ENCODE results near the gene SH3BP5.

SH3BP5 gene

GRCh38 chr3:15323063-15323462 lies 9.3 kb downstream of the SH3BP5 start:
- DNase-seq, result no peak

GRCh38 chr3:15321349-15321748 lies 11.0 kb downstream of the SH3BP5 start:
- DNase-seq, result no peak

GRCh38 chr3:15319575-15319974 lies 12.8 kb downstream of the SH3BP5 start:
- no peak for DNase-seq

- no peak for DNase-seq
Measured at GRCh38 chr3:15319136-15319535, 13.2 kb downstream of the SH3BP5 start.

- DNase-seq, result no peak
Measured at GRCh38 chr3:15318661-15319060, 13.7 kb downstream of the SH3BP5 start.

GRCh38 chr3:15316998-15317435 lies 15.4 kb downstream of the SH3BP5 start:
- DNase-seq, result no peak

GRCh38 chr3:15315003-15315402 lies 17.4 kb downstream of the SH3BP5 start:
- no peak for DNase-seq

- no peak for DNase-seq
Measured at GRCh38 chr3:15314276-15314675, 18.1 kb downstream of the SH3BP5 start.

GRCh38 chr3:15313461-15313860 lies 18.9 kb downstream of the SH3BP5 start:
- peak in 1 of 4 experiments; percentile 5 for DNase-seq

DNA sequence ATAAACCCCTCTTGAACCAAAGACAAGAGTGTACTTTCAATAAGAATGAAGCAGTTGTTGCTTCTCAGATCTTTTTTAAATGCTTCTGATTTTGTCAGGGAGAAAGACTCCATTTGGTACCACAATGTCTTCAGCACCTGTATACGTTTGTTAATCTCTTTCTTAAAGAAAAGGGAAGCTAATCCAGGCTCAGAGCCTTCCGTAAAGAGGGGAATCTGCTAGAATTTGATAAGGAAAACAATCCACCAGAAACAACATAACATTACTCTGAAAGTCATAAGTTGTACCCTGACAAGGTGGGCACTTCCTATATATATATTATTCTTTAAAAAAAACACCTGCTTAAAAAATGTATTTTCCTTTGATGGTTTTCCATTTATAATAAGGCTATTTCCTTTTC lies 19.8 kb downstream of the SH3BP5 start:
- DNase-seq, result no peak

DNA sequence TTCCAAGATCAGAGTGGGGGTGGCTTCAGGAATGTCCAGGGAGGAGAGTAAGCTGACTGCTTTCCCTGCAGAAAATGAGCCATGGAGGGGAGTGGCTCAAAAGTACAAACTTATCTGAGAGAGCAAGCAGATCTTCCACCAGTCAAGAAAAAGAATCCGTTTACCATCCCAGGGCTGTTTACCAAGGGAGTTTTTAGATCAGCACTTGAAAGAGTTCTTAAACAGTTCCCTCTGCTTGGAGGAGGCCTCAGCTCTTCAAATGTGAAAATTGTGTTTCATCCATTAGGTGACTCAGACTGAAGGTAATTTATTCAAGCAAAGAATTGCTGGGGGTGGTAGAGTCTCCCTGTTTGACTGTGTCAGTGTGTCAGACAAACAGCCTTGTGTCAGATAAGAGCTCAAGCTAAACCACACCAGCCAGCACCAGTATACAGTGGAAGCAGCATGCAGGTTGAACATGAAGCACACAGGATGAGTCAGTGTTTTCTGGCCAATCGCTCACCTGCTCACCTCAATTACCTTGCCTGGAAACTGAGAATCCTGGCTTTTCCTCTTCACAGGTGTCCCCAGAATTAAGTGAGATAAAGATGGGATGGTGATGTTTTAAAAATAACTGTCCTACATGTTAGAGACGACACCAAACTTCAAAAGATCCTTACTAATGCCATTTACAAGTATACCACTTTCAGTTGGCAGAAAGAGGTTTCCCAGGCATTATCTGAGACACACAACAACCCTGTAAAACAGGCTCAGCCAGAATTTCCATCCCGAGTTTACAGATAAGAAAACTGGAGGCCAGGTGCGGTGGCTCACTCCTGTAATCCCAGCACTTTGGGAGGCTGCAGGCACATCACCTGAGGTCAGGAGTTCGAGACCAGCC lies 21.7 kb downstream of the SH3BP5 start:
- no peak for DNase-seq

DNA sequence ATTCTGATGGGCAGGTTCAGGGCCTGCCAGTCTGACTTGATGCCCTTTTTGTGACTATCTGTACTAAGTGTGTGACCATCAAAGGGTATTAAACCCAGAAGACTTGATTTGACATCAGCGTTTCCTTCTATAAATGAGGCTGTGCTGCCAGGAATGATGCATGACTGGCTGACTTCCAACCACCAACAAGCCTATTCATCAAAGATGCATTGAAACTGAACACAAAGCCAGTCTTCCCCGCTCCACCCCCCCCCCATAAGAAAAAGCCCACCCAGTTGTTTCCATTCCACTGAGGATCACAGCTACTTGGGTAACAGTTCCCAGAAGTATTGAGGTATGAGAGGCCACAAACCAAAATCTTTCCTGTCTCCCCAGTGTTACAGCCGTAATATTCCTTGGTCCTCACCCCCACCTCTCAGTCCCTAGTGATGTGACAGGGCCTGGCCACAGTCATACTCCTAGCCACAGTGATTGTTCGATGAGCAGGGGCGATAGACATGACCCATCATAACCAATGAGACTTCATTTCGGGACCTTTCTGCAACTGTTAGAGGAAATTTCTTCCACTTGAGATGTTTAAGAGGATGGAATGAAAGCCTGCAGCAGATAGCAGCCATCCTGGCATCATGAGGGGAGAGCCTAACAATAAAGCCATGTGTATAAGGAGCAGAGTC lies 22.6 kb downstream of the SH3BP5 start:
- no peak for DNase-seq

- DNase-seq, result no peak
Measured at GRCh38 chr3:15307580-15307979, 24.8 kb downstream of the SH3BP5 start.

DNA sequence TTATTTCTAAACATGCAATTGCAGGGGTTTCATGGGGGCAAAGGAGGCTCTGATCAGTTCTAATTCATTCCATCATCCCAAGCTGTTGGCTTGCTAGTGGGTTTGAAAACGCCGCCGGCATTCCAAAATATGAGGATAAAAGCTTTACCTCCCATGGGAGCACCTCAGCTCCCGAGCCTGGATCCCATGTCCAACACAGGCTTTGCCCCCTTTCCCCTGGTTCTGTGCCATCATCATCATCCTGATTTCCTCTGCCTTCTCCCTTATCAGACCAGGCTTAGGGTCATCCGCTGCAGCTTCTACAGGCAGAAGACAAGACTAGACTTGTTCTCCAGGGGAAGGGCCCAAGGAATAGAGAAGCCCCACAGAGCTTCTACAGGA lies 25.4 kb downstream of the SH3BP5 start:
- no peak for DNase-seq

GRCh38 chr3:15305359-15305844 lies 27.0 kb downstream of the SH3BP5 start:
- DNase-seq, result no peak

- DNase-seq, result no peak
Measured at GRCh38 chr3:15303728-15304127, 28.7 kb downstream of the SH3BP5 start.

DNA sequence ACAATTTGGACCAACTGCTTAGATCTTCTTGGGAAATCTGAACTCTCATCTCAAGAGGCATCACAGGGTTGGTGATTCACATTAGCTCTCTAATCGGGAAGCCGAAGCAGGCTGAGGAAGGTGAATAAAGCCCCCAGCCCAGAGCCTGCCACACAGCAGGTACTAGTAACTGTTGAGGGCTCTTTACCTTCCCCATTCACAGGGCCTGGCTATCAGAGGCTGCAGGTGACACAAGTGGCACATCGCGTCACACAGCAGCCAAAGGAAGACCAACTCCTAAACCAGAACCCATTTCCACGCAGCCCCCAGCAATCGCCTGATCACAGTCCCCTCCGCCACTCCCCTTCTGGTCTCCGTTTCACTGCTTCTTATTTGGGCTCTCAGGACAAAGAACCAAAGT lies 29.2 kb downstream of the SH3BP5 start:
- no peak for DNase-seq

DNA sequence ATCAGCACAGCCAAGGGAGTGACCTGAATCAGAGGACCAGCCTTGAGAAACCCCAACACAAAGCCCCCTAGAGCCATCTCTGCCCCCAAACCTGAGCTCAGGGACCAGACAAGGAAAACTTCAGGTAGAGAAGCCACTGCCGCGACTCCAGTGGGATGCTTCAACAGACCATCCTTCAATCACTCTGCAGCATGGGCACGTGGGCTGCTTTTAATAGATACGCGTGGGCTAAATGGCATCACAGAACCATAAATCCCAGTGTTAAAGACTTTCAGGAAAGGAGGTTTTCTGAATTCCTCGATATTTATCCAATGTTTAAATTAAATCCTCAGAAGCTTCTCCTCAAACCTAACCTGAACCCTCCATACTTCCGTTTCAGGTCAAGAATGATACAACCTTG lies 30.6 kb downstream of the SH3BP5 start:
- DNase-seq, result no peak

DNA sequence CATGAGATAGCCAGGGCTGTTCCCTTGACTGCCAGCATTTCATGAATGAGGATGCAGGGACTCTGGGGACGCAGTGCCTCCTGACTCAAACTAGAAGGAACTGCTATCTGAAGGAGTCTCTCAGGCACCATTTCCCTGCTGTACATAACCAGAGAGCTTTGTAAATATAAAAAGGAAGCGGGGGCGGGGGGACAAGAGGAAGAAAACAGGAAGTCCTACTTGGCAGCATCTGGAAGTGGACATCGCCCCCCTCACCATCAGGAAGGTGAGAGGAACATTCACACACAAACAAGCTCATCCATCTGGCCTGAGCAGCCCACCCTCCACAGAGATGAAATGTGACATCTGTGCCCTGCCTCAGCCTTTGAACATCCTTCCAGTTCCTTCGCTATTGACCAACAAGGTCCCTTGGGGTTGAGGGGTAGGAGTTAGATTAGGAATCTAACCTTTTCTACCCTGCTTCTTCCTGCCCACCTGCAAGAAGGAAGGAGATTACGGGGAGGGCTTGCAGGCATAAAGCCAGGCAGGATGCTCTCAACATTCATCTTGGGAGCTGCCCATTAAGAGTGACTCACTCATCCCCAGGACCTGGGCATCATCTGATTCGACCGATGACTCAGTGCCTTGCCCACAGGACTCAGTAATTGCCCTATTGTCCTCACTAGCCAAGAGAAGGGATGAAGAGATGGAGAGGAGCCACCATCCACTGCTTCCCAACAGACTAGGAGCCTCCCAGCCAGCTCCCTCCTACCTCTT lies 31.9 kb downstream of the SH3BP5 start:
- DNase-seq, result no peak

- DNase-seq, result no peak
Measured at GRCh38 chr3:15299036-15299435, 33.4 kb downstream of the SH3BP5 start.

DNA sequence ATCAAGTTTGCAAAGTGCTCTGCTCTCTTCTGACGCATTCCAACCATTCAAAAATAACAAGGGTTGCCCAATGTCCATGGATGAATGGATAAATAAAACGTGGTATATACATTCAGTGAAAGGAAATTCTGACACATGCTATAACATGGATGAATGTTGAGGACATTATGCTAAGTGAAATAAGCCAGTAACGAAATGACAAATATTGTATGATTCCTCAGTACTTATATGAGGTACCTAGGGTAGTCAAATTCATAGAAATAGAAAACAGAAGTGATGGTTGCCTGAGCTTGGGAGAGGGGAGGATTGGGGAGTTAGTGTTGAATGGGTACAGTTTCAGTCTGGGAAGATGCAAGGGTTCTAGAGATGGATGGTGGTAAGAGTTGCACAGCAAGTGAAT lies 33.9 kb downstream of the SH3BP5 start:
- DNase-seq, result no peak

GRCh38 chr3:15297608-15298350 lies 34.6 kb downstream of the SH3BP5 start:
- DNase-seq, result no peak

- no peak for DNase-seq
Measured at GRCh38 chr3:15295506-15295905, 36.9 kb downstream of the SH3BP5 start.

Measured in activated naive CD4-positive, alpha-beta T cell (primary cell).